Esophagus squamous epithelium (tissue), 4 donors: ENCODE data around the gene NXN.

Experiments used
- POLR2A ChIP-seq, 4 donors: fragments of 450-650 bp; IDR thresholded peaks; one replicate each; pipeline ENCODE4 v1.6.1; 2017; ENCODE audit warnings: antibody characterized with exemption in 4 of 4, mild to moderate bottlenecking in 4 of 4, moderate library complexity in 3 of 4
- TF ChIP-seq, protein P1 (sequence below), 6 experiments: fragments of 450-650 bp in 4 of 6; fragments of 200-600 bp in 2 of 6; sonication (generic) in 2 of 6; IDR thresholded peaks; one replicate each; pipeline ENCODE4 v1.5.1; 2016 to 2019; ENCODE audit warnings: antibody characterized with exemption in 6 of 6, mild to moderate bottlenecking in 4 of 6, moderate library complexity in 4 of 6

DNA sequence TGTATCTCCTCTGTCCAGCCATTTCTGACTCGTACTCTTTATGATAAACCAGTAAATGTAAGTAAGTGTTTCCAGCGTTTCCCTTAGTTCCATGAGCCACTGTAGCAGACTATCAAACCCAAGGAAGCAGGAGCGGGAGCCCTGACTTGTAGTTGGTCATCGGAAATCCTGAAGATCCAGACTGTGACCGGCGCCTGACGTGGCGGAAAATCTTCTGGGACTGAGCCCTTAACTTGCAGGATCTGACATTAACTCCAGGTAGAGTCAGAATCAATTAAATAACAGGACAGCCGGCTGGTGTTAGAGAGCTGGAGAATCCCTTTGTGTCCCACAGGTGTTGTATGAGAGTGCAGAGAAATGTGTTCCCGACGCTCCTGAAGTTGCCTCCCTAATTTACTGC lies 201.5 kb downstream of the NXN start:
- TF ChIP-seq, protein P1, sequence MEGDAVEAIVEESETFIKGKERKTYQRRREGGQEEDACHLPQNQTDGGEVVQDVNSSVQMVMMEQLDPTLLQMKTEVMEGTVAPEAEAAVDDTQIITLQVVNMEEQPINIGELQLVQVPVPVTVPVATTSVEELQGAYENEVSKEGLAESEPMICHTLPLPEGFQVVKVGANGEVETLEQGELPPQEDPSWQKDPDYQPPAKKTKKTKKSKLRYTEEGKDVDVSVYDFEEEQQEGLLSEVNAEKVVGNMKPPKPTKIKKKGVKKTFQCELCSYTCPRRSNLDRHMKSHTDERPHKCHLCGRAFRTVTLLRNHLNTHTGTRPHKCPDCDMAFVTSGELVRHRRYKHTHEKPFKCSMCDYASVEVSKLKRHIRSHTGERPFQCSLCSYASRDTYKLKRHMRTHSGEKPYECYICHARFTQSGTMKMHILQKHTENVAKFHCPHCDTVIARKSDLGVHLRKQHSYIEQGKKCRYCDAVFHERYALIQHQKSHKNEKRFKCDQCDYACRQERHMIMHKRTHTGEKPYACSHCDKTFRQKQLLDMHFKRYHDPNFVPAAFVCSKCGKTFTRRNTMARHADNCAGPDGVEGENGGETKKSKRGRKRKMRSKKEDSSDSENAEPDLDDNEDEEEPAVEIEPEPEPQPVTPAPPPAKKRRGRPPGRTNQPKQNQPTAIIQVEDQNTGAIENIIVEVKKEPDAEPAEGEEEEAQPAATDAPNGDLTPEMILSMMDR (IDR thresholded peaks at IDR 0.05), result no peak
- no peak for TF ChIP-seq POLR2A (IDR thresholded peaks at IDR 0.05)
